22Rv1 (cell line): ENCODE results near the gene LURAP1L.

Experiments
- CTCF ChIP-seq: fragments of 450-650 bp; IDR thresholded peaks from 2 replicates; pipeline ENCODE4 v1.5.1; 2017; ENCODE audit warnings: mild to moderate bottlenecking
- ZFX ChIP-seq: fragments of 450-650 bp; IDR thresholded peaks from 2 replicates; pipeline ENCODE4 v1.6.1; 2017; ENCODE audit warnings: antibody characterized with exemption, borderline replicate concordance

GRCh38 chr9:12784461-12785259 is 9.8 kb downstream of the LURAP1L start:
- no peak for TF ChIP-seq CTCF
- no peak for TF ChIP-seq ZFX
